ENCODE measurements around the gene TMEM43.

Gene TMEM43

DNA sequence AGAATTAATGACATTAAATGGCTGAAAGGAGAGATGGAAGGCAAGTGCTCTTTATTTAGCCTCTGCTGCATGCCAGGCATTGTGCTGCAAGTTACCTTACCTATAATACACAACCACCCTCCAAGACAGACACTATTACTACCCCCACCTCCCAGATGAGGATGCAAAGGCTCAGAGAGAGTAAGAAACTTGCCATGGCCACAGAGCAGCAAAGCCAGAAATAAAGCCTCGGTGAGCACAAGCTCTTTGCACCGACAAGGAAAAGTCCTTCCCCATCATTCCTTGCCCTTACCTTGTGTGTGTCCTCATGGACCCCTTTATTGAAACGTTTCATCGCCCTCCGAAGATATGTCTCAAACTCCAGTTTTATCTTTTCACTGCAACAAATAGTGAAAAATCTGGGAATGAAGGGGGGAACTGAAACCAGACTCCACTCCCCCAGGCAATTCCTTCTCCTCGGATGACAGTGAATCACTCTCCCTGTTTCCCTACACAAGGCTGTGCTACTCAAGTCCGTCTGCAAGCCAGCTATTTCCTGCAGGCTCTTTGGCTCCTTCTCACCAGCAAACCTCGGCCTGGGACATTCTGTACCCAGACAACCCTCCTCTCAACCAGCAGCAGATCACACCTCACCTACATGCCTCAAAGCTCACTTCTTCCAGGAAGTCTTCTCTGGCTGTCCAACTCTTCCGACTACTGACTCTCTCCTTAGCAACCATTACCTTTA lies 42.2 kb downstream of the TMEM43 start:
- TF ChIP-seq, protein P1, sequence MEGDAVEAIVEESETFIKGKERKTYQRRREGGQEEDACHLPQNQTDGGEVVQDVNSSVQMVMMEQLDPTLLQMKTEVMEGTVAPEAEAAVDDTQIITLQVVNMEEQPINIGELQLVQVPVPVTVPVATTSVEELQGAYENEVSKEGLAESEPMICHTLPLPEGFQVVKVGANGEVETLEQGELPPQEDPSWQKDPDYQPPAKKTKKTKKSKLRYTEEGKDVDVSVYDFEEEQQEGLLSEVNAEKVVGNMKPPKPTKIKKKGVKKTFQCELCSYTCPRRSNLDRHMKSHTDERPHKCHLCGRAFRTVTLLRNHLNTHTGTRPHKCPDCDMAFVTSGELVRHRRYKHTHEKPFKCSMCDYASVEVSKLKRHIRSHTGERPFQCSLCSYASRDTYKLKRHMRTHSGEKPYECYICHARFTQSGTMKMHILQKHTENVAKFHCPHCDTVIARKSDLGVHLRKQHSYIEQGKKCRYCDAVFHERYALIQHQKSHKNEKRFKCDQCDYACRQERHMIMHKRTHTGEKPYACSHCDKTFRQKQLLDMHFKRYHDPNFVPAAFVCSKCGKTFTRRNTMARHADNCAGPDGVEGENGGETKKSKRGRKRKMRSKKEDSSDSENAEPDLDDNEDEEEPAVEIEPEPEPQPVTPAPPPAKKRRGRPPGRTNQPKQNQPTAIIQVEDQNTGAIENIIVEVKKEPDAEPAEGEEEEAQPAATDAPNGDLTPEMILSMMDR (IDR thresholded peaks at IDR 0.05; ENCODE audit: low read length, missing control alignments): no peak
- no peak overlapping the region for H3K4me3 ChIP-seq (replicated peaks; ENCODE audit: low read depth, low read length)
- DNase-seq (ENCODE audit: low read depth): peak; percentile 32

DNA sequence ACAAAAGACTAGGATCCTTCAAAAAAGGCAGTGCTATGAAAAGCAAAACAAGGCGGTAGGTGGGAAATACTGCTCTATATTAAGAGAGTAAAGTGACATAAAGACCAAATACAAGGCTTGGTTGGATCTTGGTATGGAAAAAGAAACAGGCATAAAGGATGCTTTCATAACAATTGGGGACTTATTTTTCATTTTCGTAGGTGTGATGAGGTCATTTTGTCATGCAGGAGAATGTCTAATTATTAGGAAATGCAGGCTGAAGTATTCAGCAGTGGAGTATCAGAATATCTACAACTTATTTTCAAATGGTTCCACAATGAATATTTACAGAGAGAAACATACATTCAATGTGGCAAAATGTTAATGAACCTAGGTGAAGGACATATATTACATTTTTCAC lies 44.6 kb downstream of the TMEM43 start:
- TF ChIP-seq, protein P1 (IDR thresholded peaks at IDR 0.05; ENCODE audit: low read length, missing control alignments): no peak
- H3K4me3 ChIP-seq (replicated peaks; ENCODE audit: low read depth, low read length): no peak overlapping the region
- DNase-seq (ENCODE audit: low read depth): no peak

DNA sequence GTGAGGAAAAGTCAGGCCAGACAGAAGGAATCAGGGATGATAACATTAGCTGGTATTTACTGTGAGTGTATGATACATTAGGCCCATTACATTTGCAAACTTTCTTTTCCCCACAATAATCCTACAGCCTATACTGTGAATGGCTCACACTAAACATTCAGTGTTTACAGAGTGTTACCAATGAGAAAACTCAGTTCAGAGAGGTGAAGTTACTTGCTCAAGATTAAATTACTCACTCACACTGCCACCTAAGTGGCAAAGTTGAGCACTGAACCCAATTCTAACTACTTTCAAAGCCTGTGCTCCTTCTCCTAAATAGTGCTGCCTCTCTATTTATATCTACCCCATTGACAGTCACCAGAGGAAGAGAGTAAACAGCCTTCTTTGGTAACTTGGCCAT lies 45.0 kb downstream of the TMEM43 start:
- DNase-seq (ENCODE audit: low read depth): no peak
- TF ChIP-seq, protein P1 (IDR thresholded peaks at IDR 0.05; ENCODE audit: low read length, missing control alignments): no peak
- H3K4me3 ChIP-seq (replicated peaks; ENCODE audit: low read depth, low read length): no peak overlapping the region

DNA sequence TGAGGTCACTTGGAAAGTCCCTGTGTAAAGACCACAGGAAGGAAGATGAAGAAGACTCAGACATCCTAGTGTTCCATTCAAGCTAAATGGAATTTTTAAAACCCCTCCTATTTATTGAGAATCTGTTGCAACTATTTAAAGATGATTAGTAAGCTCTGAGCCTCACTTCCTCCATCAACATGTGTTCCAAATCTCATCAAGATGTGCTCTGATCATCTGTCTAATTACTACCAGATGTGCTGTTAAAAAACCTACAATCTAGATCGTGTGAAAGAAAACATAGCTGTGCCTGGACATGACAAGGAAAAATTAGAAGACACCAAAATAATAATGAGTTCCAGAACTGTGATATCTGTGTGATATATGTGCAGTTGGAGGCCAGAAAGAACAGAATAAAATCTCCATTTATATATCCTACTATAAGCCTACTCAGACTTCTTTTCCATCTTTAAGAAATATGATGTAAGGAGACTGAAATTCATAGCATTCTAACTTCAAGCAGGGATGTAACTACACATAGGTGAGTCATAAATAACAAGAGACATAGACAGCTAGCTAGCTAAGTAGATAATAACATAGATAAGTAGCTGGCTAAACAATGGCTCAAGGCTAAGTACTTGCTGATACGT lies 45.8 kb downstream of the TMEM43 start:
- TF ChIP-seq, protein P1 (IDR thresholded peaks at IDR 0.05; ENCODE audit: low read length, missing control alignments): no peak
- no peak overlapping the region for H3K4me3 ChIP-seq (replicated peaks; ENCODE audit: low read depth, low read length)
- DNase-seq (ENCODE audit: low read depth): peak; percentile 65

DNA sequence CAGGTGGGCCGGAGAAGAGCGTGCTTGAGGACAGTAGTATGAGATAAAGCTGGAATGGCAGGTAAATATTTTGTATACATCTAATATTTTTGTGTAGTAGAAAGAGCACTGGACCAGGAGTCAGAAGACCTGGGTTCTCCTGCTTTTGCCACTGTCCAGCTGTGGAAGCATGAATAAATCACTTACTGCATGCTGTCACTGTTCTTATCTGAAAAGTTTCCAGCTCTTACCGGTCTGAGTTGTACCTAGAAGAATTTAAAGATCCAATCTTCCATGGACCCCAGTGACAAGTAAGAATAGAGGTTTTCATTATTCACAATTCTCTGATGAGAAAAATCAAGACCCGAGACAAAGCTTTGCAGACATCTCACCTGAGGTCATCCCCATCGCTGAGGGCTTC lies 47.6 kb downstream of the TMEM43 start:
- no peak for DNase-seq (ENCODE audit: low read depth)
- TF ChIP-seq, protein P1 (IDR thresholded peaks at IDR 0.05; ENCODE audit: low read length, missing control alignments): no peak
- H3K4me3 ChIP-seq (replicated peaks; ENCODE audit: low read depth, low read length): no peak overlapping the region

DNA sequence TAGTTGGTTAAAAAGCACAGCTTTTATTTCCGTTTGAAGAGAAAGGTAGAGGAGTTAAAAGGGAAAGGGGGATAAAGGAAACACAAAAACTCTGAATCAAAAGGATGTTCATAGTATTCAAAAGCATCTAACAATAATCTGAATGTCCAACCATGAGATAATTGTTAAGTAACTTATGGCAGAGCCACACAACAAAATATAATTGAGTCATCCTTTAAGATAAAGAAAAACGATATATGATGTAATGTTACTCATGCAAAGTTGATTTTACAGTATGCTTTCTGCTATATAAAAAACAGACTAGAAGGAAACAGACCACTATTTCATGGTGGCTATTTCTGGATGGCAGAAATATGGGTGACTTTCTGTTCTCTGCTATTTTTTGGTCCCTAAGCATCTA lies 49.6 kb downstream of the TMEM43 start:
- no peak overlapping the region for H3K4me3 ChIP-seq (replicated peaks; ENCODE audit: low read depth, low read length)
- DNase-seq (ENCODE audit: low read depth): peak; percentile 39
- TF ChIP-seq, protein P1 (IDR thresholded peaks at IDR 0.05; ENCODE audit: low read length, missing control alignments): no peak

All from fibroblast of pulmonary artery (primary cell).